Activated naive CD4-positive, alpha-beta T cell treated with anti-CD3 and anti-CD28 coated beads, Interleukin-2, amount 50 U/mL, for 24 hours (primary cell): Measurements from ENCODE around the gene GUCD1.

Source experiments
- H3K27ac Mint-ChIP-seq: one replicate; pipeline ENCODE4 v1.8.0; 2021; ENCODE audit warnings: mild to moderate bottlenecking, mixed read lengths
- H3K27me3 Mint-ChIP-seq: one replicate; pipeline ENCODE4 v1.8.0; 2021; ENCODE audit warnings: mixed read lengths
- H3K36me3 Mint-ChIP-seq: one replicate; pipeline ENCODE4 v1.8.0; 2021; ENCODE audit warnings: mixed read lengths
- H3K4me1 Mint-ChIP-seq: one replicate; pipeline ENCODE4 v1.8.0; 2021; ENCODE audit warnings: mixed read lengths
- H3K4me3 Mint-ChIP-seq: one replicate; pipeline ENCODE4 v1.8.0; 2021; ENCODE audit warnings: mild to moderate bottlenecking, mixed read lengths
- H3K9me3 Mint-ChIP-seq: one replicate; pipeline ENCODE4 v1.8.0; 2021; ENCODE audit warnings: mixed read lengths

GUCD1 gene

GRCh38 chr22:24583221-24584165, 28.6 kb upstream of the GUCD1 start:
- Mint-ChIP-seq H3K27me3 (no peaks in the 10 kb centered on the region), H3K9me3 (no peaks in the 10 kb centered on the region), H3K4me1 (peaks cover 4% of the 10 kb centered on the region), H3K27ac (no peak overlapping the region), H3K4me3 (no peak overlapping the region), H3K36me3 (no peaks in the 10 kb centered on the region)

GRCh38 chr22:24582056-24582814, 27.3 kb upstream of the GUCD1 start:
- no peaks in the 10 kb centered on the region for H3K36me3 Mint-ChIP-seq
- H3K27ac Mint-ChIP-seq, result no peak overlapping the region
- peaks cover 8% of the 10 kb centered on the region for H3K4me1 Mint-ChIP-seq
- no peaks in the 10 kb centered on the region for H3K9me3 Mint-ChIP-seq
- no peaks in the 10 kb centered on the region for H3K27me3 Mint-ChIP-seq
- H3K4me3 Mint-ChIP-seq, result no peak overlapping the region

DNA sequence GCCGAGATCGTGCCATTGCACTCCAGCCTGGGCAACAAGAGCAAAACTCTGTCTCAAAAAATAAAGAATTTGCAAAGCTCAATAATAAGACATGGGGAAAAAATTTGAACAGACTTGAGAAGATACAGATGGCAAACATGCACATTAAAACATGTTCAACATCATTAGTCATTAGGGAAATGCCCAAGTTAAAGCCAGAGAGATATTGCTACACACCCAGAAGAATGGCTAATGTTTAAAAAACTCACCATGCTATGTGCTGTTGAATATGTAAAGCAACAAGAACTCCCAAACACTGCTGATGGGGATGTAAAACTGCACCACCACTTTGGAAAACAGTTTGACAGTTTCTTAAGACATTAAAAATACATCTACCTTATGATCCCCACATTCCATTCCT, 25.3 kb upstream of the GUCD1 start:
- Mint-ChIP-seq H3K36me3 (no peaks in the 10 kb centered on the region), H3K27me3 (no peaks in the 10 kb centered on the region), H3K4me1 (peaks cover 8% of the 10 kb centered on the region), H3K4me3 (no peak overlapping the region), H3K9me3 (no peaks in the 10 kb centered on the region), H3K27ac (no peak overlapping the region)

GRCh38 chr22:24579258-24579601, 24.3 kb upstream of the GUCD1 start:
- H3K27ac Mint-ChIP-seq, result no peak overlapping the region
- H3K4me1 Mint-ChIP-seq, result peaks cover 8% of the 10 kb centered on the region
- no peak overlapping the region for H3K4me3 Mint-ChIP-seq
- H3K9me3 Mint-ChIP-seq, result no peaks in the 10 kb centered on the region
- no peaks in the 10 kb centered on the region for H3K27me3 Mint-ChIP-seq
- peaks cover 2% of the 10 kb centered on the region for H3K36me3 Mint-ChIP-seq

- H3K36me3 Mint-ChIP-seq, result peaks cover 2% of the 10 kb centered on the region
- no peaks in the 10 kb centered on the region for H3K27me3 Mint-ChIP-seq
- no peaks in the 10 kb centered on the region for H3K9me3 Mint-ChIP-seq
- H3K4me3 Mint-ChIP-seq, result no peak overlapping the region
- H3K4me1 Mint-ChIP-seq, result peaks cover 8% of the 10 kb centered on the region
- H3K27ac Mint-ChIP-seq, result peak overlapping the region; percentile 18
Measured at GRCh38 chr22:24578355-24579257, 23.7 kb upstream of the GUCD1 start.

- Mint-ChIP-seq H3K4me3 (no peak overlapping the region), H3K27me3 (no peaks in the 10 kb centered on the region), H3K4me1 (peaks cover 8% of the 10 kb centered on the region), H3K36me3 (peaks cover 9% of the 10 kb centered on the region), H3K9me3 (no peaks in the 10 kb centered on the region), H3K27ac (peak overlapping the region; percentile 43)
Measured at GRCh38 chr22:24576778-24577177, 21.8 kb upstream of the GUCD1 start.

DNA sequence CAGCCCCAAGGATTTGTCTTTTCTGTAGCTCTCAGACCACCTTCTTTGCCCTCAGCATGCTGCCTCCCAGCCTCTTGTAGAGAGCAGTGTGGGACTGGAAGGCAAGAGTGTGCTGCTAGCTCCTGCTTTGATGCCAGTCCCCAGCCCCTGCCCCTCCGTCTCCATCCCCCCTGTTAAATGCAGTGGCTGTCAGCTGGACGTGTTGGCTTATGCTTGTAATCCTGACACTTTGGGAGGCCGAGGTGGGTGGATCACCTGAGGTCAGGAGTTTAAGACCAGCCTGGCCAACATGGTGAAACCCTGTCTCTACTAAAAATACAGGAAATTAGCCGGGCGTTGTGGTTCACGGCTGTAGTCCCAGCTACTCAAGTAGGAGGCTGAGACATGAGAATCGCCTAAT, 16.3 kb upstream of the GUCD1 start:
- H3K4me3 Mint-ChIP-seq, result no peak overlapping the region
- H3K27me3 Mint-ChIP-seq, result no peaks in the 10 kb centered on the region
- H3K4me1 Mint-ChIP-seq, result peaks cover 10% of the 10 kb centered on the region
- H3K36me3 Mint-ChIP-seq, result peaks cover 15% of the 10 kb centered on the region
- H3K9me3 Mint-ChIP-seq, result no peaks in the 10 kb centered on the region
- H3K27ac Mint-ChIP-seq, result no peak overlapping the region

GRCh38 chr22:24567668-24568067, 12.7 kb upstream of the GUCD1 start:
- Mint-ChIP-seq H3K4me3 (no peak overlapping the region), H3K9me3 (no peaks in the 10 kb centered on the region), H3K4me1 (peaks cover 33% of the 10 kb centered on the region), H3K36me3 (peaks cover 13% of the 10 kb centered on the region), H3K27me3 (no peaks in the 10 kb centered on the region), H3K27ac (no peak overlapping the region)

GRCh38 chr22:24566899-24567511, 12.1 kb upstream of the GUCD1 start:
- no peaks in the 10 kb centered on the region for H3K27me3 Mint-ChIP-seq
- H3K4me1 Mint-ChIP-seq, result peaks cover 37% of the 10 kb centered on the region
- no peak overlapping the region for H3K27ac Mint-ChIP-seq
- peaks cover 15% of the 10 kb centered on the region for H3K36me3 Mint-ChIP-seq
- no peak overlapping the region for H3K4me3 Mint-ChIP-seq
- no peaks in the 10 kb centered on the region for H3K9me3 Mint-ChIP-seq

DNA sequence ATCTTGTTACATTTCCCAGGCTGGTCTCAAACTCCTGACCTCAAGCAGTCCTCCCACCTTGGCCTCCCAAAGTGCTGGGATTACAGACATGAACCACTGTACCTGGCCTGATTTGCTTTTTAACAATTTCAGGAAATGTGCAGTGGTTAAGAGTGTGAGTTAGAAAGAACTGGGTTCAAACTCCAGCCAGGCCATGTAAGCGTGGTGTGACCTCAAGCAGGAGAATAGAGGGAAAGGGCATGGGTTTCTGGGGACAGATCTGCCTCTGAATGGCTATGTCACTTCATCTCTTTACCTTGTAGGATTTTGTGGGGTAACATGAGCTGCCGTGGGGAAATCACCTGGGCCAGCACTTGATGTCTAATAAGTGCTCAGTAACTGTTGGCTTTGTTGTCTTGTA, 10.1 kb upstream of the GUCD1 start:
- no peaks in the 10 kb centered on the region for H3K9me3 Mint-ChIP-seq
- no peak overlapping the region for H3K27ac Mint-ChIP-seq
- peaks cover 48% of the 10 kb centered on the region for H3K4me1 Mint-ChIP-seq
- no peaks in the 10 kb centered on the region for H3K27me3 Mint-ChIP-seq
- H3K4me3 Mint-ChIP-seq, result no peak overlapping the region
- H3K36me3 Mint-ChIP-seq, result peaks cover 8% of the 10 kb centered on the region

DNA sequence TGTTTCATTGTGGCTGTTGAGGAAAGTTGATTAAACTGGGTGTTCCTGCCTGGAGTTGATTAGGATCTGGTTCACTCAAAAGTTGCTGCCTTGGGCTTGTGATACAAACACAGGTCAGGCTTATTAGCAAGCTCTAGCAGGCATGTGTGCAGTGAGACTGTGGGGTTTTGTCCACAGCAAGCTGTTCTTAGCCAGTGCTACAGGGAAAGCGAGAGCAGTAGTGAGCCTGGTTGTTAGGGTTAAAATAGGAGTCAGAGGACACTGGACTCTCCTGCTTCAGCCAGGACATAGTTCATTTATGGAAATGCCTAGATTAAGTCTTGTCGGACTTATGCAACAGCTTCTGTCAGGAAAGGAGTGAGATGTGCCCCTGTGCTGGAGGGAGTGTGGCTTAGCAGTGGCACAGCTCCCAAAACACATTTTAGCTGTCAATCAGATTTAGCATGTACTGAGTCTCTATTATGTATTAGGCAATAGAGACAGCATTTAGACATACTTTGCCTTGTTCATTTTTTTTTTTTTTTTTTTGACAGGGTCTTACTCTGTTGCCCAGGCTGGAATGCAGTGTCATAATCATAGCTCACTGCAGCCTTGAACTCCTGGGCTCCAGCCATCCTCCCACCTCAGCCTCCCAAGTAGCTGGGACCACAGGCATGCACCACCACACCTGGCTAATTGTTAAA, 9.6 kb upstream of the GUCD1 start:
- peak overlapping the region; percentile 77 for H3K27ac Mint-ChIP-seq
- no peaks in the 10 kb centered on the region for H3K27me3 Mint-ChIP-seq
- H3K36me3 Mint-ChIP-seq, result peaks cover 6% of the 10 kb centered on the region
- H3K4me3 Mint-ChIP-seq, result peak overlapping the region; percentile 30
- peaks cover 53% of the 10 kb centered on the region for H3K4me1 Mint-ChIP-seq
- H3K9me3 Mint-ChIP-seq, result no peaks in the 10 kb centered on the region

DNA sequence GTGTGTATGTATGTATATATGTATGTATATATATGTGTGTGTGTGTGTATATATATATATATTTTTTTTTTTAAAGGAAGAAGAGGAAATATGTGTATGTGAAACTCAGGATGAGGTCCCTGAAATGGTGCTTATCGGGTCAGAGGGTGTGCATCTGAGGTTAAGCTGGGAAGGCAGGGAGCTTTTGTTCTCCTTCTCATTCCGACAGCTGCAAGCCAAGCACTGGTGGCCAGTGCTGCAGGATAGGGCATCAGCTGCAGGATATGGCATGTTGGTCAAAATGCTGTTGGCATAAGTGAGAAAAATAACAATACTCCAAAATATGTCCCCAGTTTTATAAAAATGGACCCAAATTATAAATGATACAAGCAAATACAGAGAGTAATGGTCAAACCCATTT, 8.3 kb upstream of the GUCD1 start:
- Mint-ChIP-seq H3K36me3 (peaks cover 10% of the 10 kb centered on the region), H3K9me3 (no peaks in the 10 kb centered on the region), H3K4me1 (peaks cover 65% of the 10 kb centered on the region), H3K27ac (no peak overlapping the region), H3K4me3 (no peak overlapping the region), H3K27me3 (no peaks in the 10 kb centered on the region)

GRCh38 chr22:24559471-24559870, 4.5 kb upstream of the GUCD1 start:
- Mint-ChIP-seq H3K9me3 (no peaks in the 10 kb centered on the region), H3K27me3 (no peaks in the 10 kb centered on the region), H3K27ac (no peak overlapping the region), H3K4me1 (peaks cover 66% of the 10 kb centered on the region), H3K4me3 (peak overlapping the region; percentile 51), H3K36me3 (peaks cover 22% of the 10 kb centered on the region)

GRCh38 chr22:24555165-24556039, 464 bp upstream of the GUCD1 start, which contains the start of gene SNRPD3:
Gene SNRPD3 (plus strand): TSS chr22:24555999. CDS start chr22:24557675, 1,676 bp downstream.
- peak within 1 kb of the TSS; percentile 99 for H3K4me3 Mint-ChIP-seq
- H3K9me3 Mint-ChIP-seq, result no peaks in the 10 kb centered on the region
- H3K27ac Mint-ChIP-seq, result peak within 1 kb of the TSS; percentile 99
- peaks cover 16% of the 10 kb centered on the region for H3K36me3 Mint-ChIP-seq
- peaks cover 63% of the 10 kb centered on the region for H3K4me1 Mint-ChIP-seq
- no peaks in the 10 kb centered on the region for H3K27me3 Mint-ChIP-seq
